ENCODE results near the gene TMEM134. TPM values are rescaled to one million over a fixed set of nuclear protein-coding genes. Genes with fewer than 3 reads are reported as not detected.

The TMEM134 gene
- total RNA-seq, 2 experiments from 2014 or later, result 52.6 to 56.1 TPM

- Mint-ChIP-seq H3K27ac (peak overlapping the region; percentile 46), H3K36me3 (ENCODE audit: low read depth) (no peaks in the 10 kb centered on the region), H3K9me3 (no peaks in the 10 kb centered on the region), H3K4me3 (peak overlapping the region; percentile 53), H3K27me3 (ENCODE audit: low read depth) (no peaks in the 10 kb centered on the region), H3K4me1 (ENCODE audit: low read depth) (peaks cover 51% of the 10 kb centered on the region)
- DNase-seq, result no peak
- intact Hi-C loops (cut with micrococcal nuclease), result no loop called here
- CTCF ChIA-PET, result interaction anchor here (0.9 to 4.7 kb wide), 3 partner anchors 16 to 73 kb away, joined by 3 to 28 read pairs (median 3); partner anchors contain the start of genes PPP1CA, PTPRCAP and TBC1D10C
These were observed 50.4 kb downstream of the TMEM134 start for GRCh38 chr11:67418476-67419281.

GRCh38 chr11:67417425-67417824 is 51.6 kb downstream of the TMEM134 start:
- DNase-seq, result no peak
- intact Hi-C loops (cut with micrococcal nuclease), result loop anchor here (1.0 kb wide), 1 partner anchor 8 kb away; no protein-coding TSS in a partner anchor

GRCh38 chr11:67416416-67417335 is 52.4 kb downstream of the TMEM134 start:
- intact Hi-C loops (cut with micrococcal nuclease), result loop anchor here (1.0 kb wide), 1 partner anchor 7 kb away; no protein-coding TSS in a partner anchor

More at GRCh38 chr11:67417425-67417824, 51.6 kb downstream of the TMEM134 start:
- H3K4me3 Mint-ChIP-seq, result no peak overlapping the region
- H3K4me1 Mint-ChIP-seq (ENCODE audit: low read depth), result peaks cover 58% of the 10 kb centered on the region
- no peak overlapping the region for H3K27ac Mint-ChIP-seq
- H3K9me3 Mint-ChIP-seq, result no peaks in the 10 kb centered on the region
- no peaks in the 10 kb centered on the region for H3K36me3 Mint-ChIP-seq (ENCODE audit: low read depth)
- CTCF ChIA-PET, result interaction anchor here (4.7 kb wide), 1 partner anchor 14 kb away, joined by 28 read pairs; the partner anchor contains the start of genes PPP1CA and TBC1D10C
- no peaks in the 10 kb centered on the region for H3K27me3 Mint-ChIP-seq (ENCODE audit: low read depth)

GRCh38 chr11:67415501-67416304 is 53.3 kb downstream of the TMEM134 start, which contains the start of gene CARNS1:
Gene CARNS1 (plus strand): TSS chr11:67415678. CDS start chr11:67416200, 522 bp downstream.
- no peak for DNase-seq
- Mint-ChIP-seq H3K27me3 (ENCODE audit: low read depth) (no peaks in the 10 kb centered on the region), H3K4me3 (peak within 1 kb of the TSS; percentile 72), H3K27ac (peak within 1 kb of the TSS; percentile 61), H3K4me1 (ENCODE audit: low read depth) (peaks cover 71% of the 10 kb centered on the region), H3K36me3 (ENCODE audit: low read depth) (no peaks in the 10 kb centered on the region), H3K9me3 (no peaks in the 10 kb centered on the region)
- CTCF ChIA-PET, result interaction anchor here (0.5 kb wide), 1 partner anchor 59 kb away, joined by 4 read pairs; no protein-coding TSS in a partner anchor
- intact Hi-C loops (cut with micrococcal nuclease), result no loop called here

More at GRCh38 chr11:67416416-67417335, 52.4 kb downstream of the TMEM134 start:
- no peaks in the 10 kb centered on the region for H3K36me3 Mint-ChIP-seq (ENCODE audit: low read depth)
- no peaks in the 10 kb centered on the region for H3K27me3 Mint-ChIP-seq (ENCODE audit: low read depth)
- CTCF ChIA-PET, result interaction anchor here (4.7 kb wide), 1 partner anchor 14 kb away, joined by 28 read pairs; the partner anchor contains the start of genes PPP1CA and TBC1D10C
- peak; percentile 76 for DNase-seq
- peak overlapping the region; percentile 52 for H3K4me3 Mint-ChIP-seq
- no peaks in the 10 kb centered on the region for H3K9me3 Mint-ChIP-seq
- peak overlapping the region; percentile 68 for H3K27ac Mint-ChIP-seq
- H3K4me1 Mint-ChIP-seq (ENCODE audit: low read depth), result peaks cover 65% of the 10 kb centered on the region

GRCh38 chr11:67413266-67413849 is 55.7 kb downstream of the TMEM134 start:
- peaks cover 7% of the 10 kb centered on the region for H3K36me3 Mint-ChIP-seq (ENCODE audit: low read depth)
- peaks cover 75% of the 10 kb centered on the region for H3K4me1 Mint-ChIP-seq (ENCODE audit: low read depth)
- no peaks in the 10 kb centered on the region for H3K9me3 Mint-ChIP-seq
- peak overlapping the region; percentile 11 for H3K27ac Mint-ChIP-seq
- H3K4me3 Mint-ChIP-seq, result no peak overlapping the region
- no peaks in the 10 kb centered on the region for H3K27me3 Mint-ChIP-seq (ENCODE audit: low read depth)
- intact Hi-C loops (cut with micrococcal nuclease), result no loop called here
- CTCF ChIA-PET, result interaction anchor here (0.9 to 1.9 kb wide), 5 partner anchors 9 to 93 kb away, joined by 3 to 10 read pairs (median 5); partner anchors contain the start of genes PPP1CA, TBC1D10C and TMEM134
- no peak for DNase-seq

GRCh38 chr11:67412495-67413179 is 56.4 kb downstream of the TMEM134 start:
- H3K36me3 Mint-ChIP-seq (ENCODE audit: low read depth), result peaks cover 8% of the 10 kb centered on the region
- no peaks in the 10 kb centered on the region for H3K27me3 Mint-ChIP-seq (ENCODE audit: low read depth)
- peak overlapping the region; percentile 96 for H3K27ac Mint-ChIP-seq
- no peak overlapping the region for H3K4me3 Mint-ChIP-seq
- CTCF ChIA-PET, result interaction anchor here (1.4 to 1.9 kb wide), 3 partner anchors 8 to 27 kb away, joined by 4 to 10 read pairs (median 5); partner anchors contain the start of genes PPP1CA and TBC1D10C
- no peaks in the 10 kb centered on the region for H3K9me3 Mint-ChIP-seq
- peaks cover 75% of the 10 kb centered on the region for H3K4me1 Mint-ChIP-seq (ENCODE audit: low read depth)
- no peak for DNase-seq
- intact Hi-C loops (cut with micrococcal nuclease), result no loop called here

- Mint-ChIP-seq H3K27me3 (ENCODE audit: low read depth) (no peaks in the 10 kb centered on the region), H3K4me3 (no peak overlapping the region), H3K9me3 (no peaks in the 10 kb centered on the region), H3K4me1 (ENCODE audit: low read depth) (peaks cover 78% of the 10 kb centered on the region), H3K27ac (peak overlapping the region; percentile 96), H3K36me3 (ENCODE audit: low read depth) (peaks cover 13% of the 10 kb centered on the region)
- peak; percentile 70 for DNase-seq
- CTCF ChIA-PET, result interaction anchor here (1.7 kb wide), 1 partner anchor 28 kb away, joined by 5 read pairs; no protein-coding TSS in a partner anchor
- intact Hi-C loops (cut with micrococcal nuclease), result no loop called here
These were observed 57.3 kb downstream of the TMEM134 start for GRCh38 chr11:67411785-67412152.

Small RNA genes within 50 kb of the gene (microRNA-seq; reads per million reads assigned to microRNA genes)
- 2.7 reads per million for gene MIR6752 (ENCODE audit: borderline microRNAs expressed, borderline replicate concordance)

Other genes with a start within 250 kb of the TMEM134 start
- 100 to 1,000 TPM; 293 to 295 TPM for gene GRK2, start 202.8 kb downstream of the TMEM134 start, total RNA-seq
- 10 to 100 TPM; 56.2 to 61.9 TPM for gene ANKRD13D, start 179.9 kb downstream of the TMEM134 start, total RNA-seq
- gene SSH3, start 165.7 kb downstream of the TMEM134 start, total RNA-seq, result 1 to 10 TPM; 4.1 to 5.4 TPM
- 10 to 100 TPM; 40.7 to 42.0 TPM for gene POLD4, start 115.7 kb downstream of the TMEM134 start, total RNA-seq
- gene CLCF1, start 95.7 kb downstream of the TMEM134 start, total RNA-seq, result not detected
- 10 to 100 TPM; 29.5 to 30.7 TPM for gene RAD9A, start 77.3 kb downstream of the TMEM134 start, total RNA-seq
- gene PPP1CA, start 67.4 kb downstream of the TMEM134 start, total RNA-seq, result 100 to 1,000 TPM; 202 to 204 TPM
- 10 to 100 TPM; 73.7 to 81.4 TPM for gene TBC1D10C, start 65.2 kb downstream of the TMEM134 start, total RNA-seq
- gene CARNS1, start 53.6 kb downstream of the TMEM134 start, total RNA-seq, result 1 to 10 TPM in 1 of 2 experiments, under 1 TPM in 1; 0.91 to 2.0 TPM
- gene RPS6KB2, start 40.8 kb downstream of the TMEM134 start, total RNA-seq, result 10 to 100 TPM; 50.7 to 51.2 TPM
- 10 to 100 TPM; 56.8 to 62.4 TPM for gene PTPRCAP, start 31.6 kb downstream of the TMEM134 start, total RNA-seq
- 100 to 1,000 TPM; 298 to 305 TPM for gene CORO1B, start 25.8 kb downstream of the TMEM134 start, total RNA-seq
- not detected for gene GPR152, start 16.5 kb downstream of the TMEM134 start, total RNA-seq
- 1 to 10 TPM; 1.4 to 2.3 TPM for gene CABP4, start 13.9 kb downstream of the TMEM134 start, total RNA-seq
- gene AIP, start 13.8 kb upstream of the TMEM134 start, total RNA-seq, result 100 to 1,000 TPM; 163 to 166 TPM
- gene PITPNM1, start 36.1 kb upstream of the TMEM134 start, total RNA-seq, result 100 to 1,000 TPM; 112 to 127 TPM
- 10 to 100 TPM; 53.7 to 55.1 TPM for gene CDK2AP2, start 38.9 kb upstream of the TMEM134 start, total RNA-seq
- gene CABP2, start 54.2 kb upstream of the TMEM134 start, total RNA-seq, result not detected
- gene GSTP1, start 114.6 kb upstream of the TMEM134 start, total RNA-seq, result 100 to 1,000 TPM; 398 to 403 TPM
- 100 to 1,000 TPM; 347 to 356 TPM for gene NDUFV1, start 137.7 kb upstream of the TMEM134 start, total RNA-seq
- 10 to 100 TPM; 29.7 to 30.4 TPM for gene NUDT8, start 160.7 kb upstream of the TMEM134 start, total RNA-seq
- not detected for gene TBX10, start 170.5 kb upstream of the TMEM134 start, total RNA-seq
- gene ACY3, start 181.5 kb upstream of the TMEM134 start, total RNA-seq, result not detected
- gene ALDH3B2, start 205.4 kb upstream of the TMEM134 start, total RNA-seq, result not detected

Data from activated naive CD4-positive, alpha-beta T cell treated with anti-CD3 and anti-CD28 coated beads for 36 hours (primary cell).